Neural cell (in vitro differentiated cells): ENCODE results near the gene FAM170B. TPM values are rescaled to one million over a fixed set of nuclear protein-coding genes. Genes with fewer than 3 reads are reported as not detected.

ENCODE experiments used
- H2AFZ ChIP-seq: fragments of 200-600, 300-800 bp; sonication (generic), shearing (Covaris generic); 2 replicates; pipeline ENCODE4 v1.6.0; 2014; ENCODE audit warnings: low read depth, mild to moderate bottlenecking, antibody characterized with exemption, low read length, moderate library complexity
- H3F3A ChIP-seq: fragments of 200-600 bp; shearing (Covaris generic); 2 replicates; pipeline ENCODE4 v1.6.1; 2016; ENCODE audit warnings: mild to moderate bottlenecking, moderate library complexity, mixed read lengths, antibody characterized with exemption, low read length; ENCODE audit not compliant: insufficient read depth, poor library complexity, severe bottlenecking
- H3K27ac ChIP-seq: fragments of 200-600, 300-800 bp; sonication (generic), shearing (Covaris generic); 2 replicates; pipeline ENCODE4 v1.5.1; 2014; ENCODE audit warnings: mild to moderate bottlenecking, low read length, moderate library complexity
- H3K27me3 ChIP-seq: fragments of 300-800, 200-600 bp; sonication (generic), shearing (Covaris generic); 2 replicates; pipeline ENCODE4 v1.6.0; 2014; ENCODE audit warnings: mild to moderate bottlenecking, low read depth, low read length, moderate library complexity; ENCODE audit not compliant: insufficient read depth
- H3K36me3 ChIP-seq: fragments of 300-800, 200-600 bp; sonication (generic), shearing (Covaris generic); 2 replicates; pipeline ENCODE4 v1.5.1; 2014; ENCODE audit warnings: mild to moderate bottlenecking, antibody characterized with exemption, low read length, moderate library complexity; ENCODE audit not compliant: insufficient read depth
- H3K4me2 ChIP-seq: fragments of 300-800, 200-600 bp; sonication (generic), shearing (Covaris generic); 2 replicates; pipeline ENCODE4 v1.6.0; 2014; ENCODE audit warnings: mild to moderate bottlenecking, low read length
- H3K4me3 ChIP-seq: fragments of 300-800, 200-600 bp; sonication (generic), shearing (Covaris generic); 2 replicates; pipeline ENCODE4 v1.5.1; 2014; ENCODE audit warnings: mild to moderate bottlenecking, low read length, moderate library complexity
- H3K79me2 ChIP-seq: fragments of 200-600 bp; shearing (Covaris generic); replicated peaks from 2 replicates; pipeline ENCODE4 v1.6.0; 2014; ENCODE audit warnings: mild to moderate bottlenecking, low read length, moderate library complexity; ENCODE audit not compliant: insufficient read depth
- H3K9ac ChIP-seq: fragments of 300-800, 200-600 bp; sonication (generic), shearing (Covaris generic); 2 replicates; pipeline ENCODE4 v1.6.1; 2016; ENCODE audit warnings: mild to moderate bottlenecking, low read length, mixed read lengths
- H3K9me2 ChIP-seq: fragments of 200-600 bp; shearing (Covaris generic); 2 replicates; pipeline ENCODE4 v1.6.1; 2016; ENCODE audit warnings: mild to moderate bottlenecking, low read length, mixed read lengths; ENCODE audit not compliant: insufficient read depth
- H3K9me3 ChIP-seq: fragments of 200-600, 300-800 bp; sonication (generic), shearing (Covaris generic); 2 replicates; pipeline ENCODE4 v1.6.1; 2016; ENCODE audit warnings: mild to moderate bottlenecking, mixed run types, low read length, moderate library complexity, mixed read lengths
- H4K20me1 ChIP-seq: fragments of 200-600 bp; shearing (Covaris generic); 2 replicates; pipeline ENCODE4 v1.6.1; 2016; ENCODE audit warnings: mild to moderate bottlenecking, mixed run types; ENCODE audit not compliant: insufficient read depth
- EP300 ChIP-seq: fragments of 450-650 bp; conservative IDR thresholded peaks from 2 replicates; pipeline ENCODE4 v1.6.1; 2014; ENCODE audit warnings: antibody characterized with exemption, mild to moderate bottlenecking, moderate library complexity; ENCODE audit not compliant: poor library complexity, severe bottlenecking
- EZH2 ChIP-seq: fragments of 200-600, 300-800 bp; shearing (Covaris generic), sonication (generic); IDR thresholded peaks from 2 replicates; pipeline ENCODE4 v1.6.1; 2014; ENCODE audit warnings: antibody characterized with exemption, low read length, borderline replicate concordance, mild to moderate bottlenecking; ENCODE audit not compliant: insufficient read depth, poor library complexity, severe bottlenecking
- MXI1 ChIP-seq: fragments of 450-650 bp; conservative IDR thresholded peaks from 2 replicates; pipeline ENCODE4 v1.6.1; 2014; ENCODE audit warnings: antibody characterized with exemption, mild to moderate bottlenecking; ENCODE audit not compliant: poor library complexity, severe bottlenecking
- POLR2AphosphoS5 ChIP-seq: IDR thresholded peaks from 2 replicates; pipeline ENCODE4 v1.6.1; 2012
- RAD21 ChIP-seq: fragments of 450-650 bp; conservative IDR thresholded peaks from 2 replicates; pipeline ENCODE4 v1.6.1; 2014; ENCODE audit warnings: antibody characterized with exemption, mild to moderate bottlenecking, moderate library complexity
- SMC3 ChIP-seq: fragments of 450-650 bp; conservative IDR thresholded peaks from 2 replicates; pipeline ENCODE4 v1.6.1; 2014; ENCODE audit warnings: antibody characterized with exemption, mild to moderate bottlenecking, moderate library complexity; ENCODE audit not compliant: poor library complexity
- TAF1 ChIP-seq: IDR thresholded peaks from 2 replicates; pipeline ENCODE4 v1.6.1; 2012; ENCODE audit warnings: low read depth
- polyA plus RNA-seq: library from polyadenylated mRNA; depleted of rRNA; stranded (reverse); fragments of >200 nt; gene quantifications from 2 replicates; pipeline ENCODE4 v1.2.3, GENCODE V29; 2014
- TF ChIP-seq, protein P1 (sequence below): fragments of 450-650 bp; IDR thresholded peaks from 2 replicates; pipeline ENCODE4 v1.5.1; 2014; ENCODE audit warnings: antibody characterized with exemption, mild to moderate bottlenecking, moderate library complexity; ENCODE audit not compliant: poor library complexity, severe bottlenecking
- TF ChIP-seq, protein P2 (sequence below): IDR thresholded peaks from 2 replicates; pipeline ENCODE4 v1.6.1; 2012; ENCODE audit warnings: borderline replicate concordance

FAM170B gene
- polyA plus RNA-seq, 1 donor from 2014 or later = not detected

DNA sequence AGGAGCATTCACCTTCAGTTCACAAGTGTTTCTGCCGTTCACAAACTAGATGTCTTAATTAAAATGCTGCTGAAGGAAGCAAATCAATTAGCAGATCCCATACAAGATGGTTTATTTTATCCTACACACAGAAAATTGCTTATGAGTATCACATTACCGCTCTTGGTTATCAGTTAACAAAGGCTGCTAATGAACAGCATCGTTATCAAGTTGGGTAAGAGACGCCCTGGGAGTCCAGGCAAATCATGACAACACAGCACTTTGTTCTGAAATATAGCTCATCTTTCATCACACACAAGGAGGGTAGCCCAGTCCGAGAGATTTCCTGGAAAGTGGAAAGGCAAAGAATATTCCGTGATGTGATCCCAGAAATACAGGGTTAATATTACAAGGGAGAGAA, 20.8 kb upstream of the FAM170B start:
- H3K9me2 ChIP-seq = no peaks in the 10 kb centered on the region
- H4K20me1 ChIP-seq = no peaks in the 10 kb centered on the region
- no peak for TF ChIP-seq EZH2
- TF ChIP-seq SMC3 = no peak
- TF ChIP-seq, protein P1, sequence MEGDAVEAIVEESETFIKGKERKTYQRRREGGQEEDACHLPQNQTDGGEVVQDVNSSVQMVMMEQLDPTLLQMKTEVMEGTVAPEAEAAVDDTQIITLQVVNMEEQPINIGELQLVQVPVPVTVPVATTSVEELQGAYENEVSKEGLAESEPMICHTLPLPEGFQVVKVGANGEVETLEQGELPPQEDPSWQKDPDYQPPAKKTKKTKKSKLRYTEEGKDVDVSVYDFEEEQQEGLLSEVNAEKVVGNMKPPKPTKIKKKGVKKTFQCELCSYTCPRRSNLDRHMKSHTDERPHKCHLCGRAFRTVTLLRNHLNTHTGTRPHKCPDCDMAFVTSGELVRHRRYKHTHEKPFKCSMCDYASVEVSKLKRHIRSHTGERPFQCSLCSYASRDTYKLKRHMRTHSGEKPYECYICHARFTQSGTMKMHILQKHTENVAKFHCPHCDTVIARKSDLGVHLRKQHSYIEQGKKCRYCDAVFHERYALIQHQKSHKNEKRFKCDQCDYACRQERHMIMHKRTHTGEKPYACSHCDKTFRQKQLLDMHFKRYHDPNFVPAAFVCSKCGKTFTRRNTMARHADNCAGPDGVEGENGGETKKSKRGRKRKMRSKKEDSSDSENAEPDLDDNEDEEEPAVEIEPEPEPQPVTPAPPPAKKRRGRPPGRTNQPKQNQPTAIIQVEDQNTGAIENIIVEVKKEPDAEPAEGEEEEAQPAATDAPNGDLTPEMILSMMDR = no peak
- TF ChIP-seq, protein P2, sequence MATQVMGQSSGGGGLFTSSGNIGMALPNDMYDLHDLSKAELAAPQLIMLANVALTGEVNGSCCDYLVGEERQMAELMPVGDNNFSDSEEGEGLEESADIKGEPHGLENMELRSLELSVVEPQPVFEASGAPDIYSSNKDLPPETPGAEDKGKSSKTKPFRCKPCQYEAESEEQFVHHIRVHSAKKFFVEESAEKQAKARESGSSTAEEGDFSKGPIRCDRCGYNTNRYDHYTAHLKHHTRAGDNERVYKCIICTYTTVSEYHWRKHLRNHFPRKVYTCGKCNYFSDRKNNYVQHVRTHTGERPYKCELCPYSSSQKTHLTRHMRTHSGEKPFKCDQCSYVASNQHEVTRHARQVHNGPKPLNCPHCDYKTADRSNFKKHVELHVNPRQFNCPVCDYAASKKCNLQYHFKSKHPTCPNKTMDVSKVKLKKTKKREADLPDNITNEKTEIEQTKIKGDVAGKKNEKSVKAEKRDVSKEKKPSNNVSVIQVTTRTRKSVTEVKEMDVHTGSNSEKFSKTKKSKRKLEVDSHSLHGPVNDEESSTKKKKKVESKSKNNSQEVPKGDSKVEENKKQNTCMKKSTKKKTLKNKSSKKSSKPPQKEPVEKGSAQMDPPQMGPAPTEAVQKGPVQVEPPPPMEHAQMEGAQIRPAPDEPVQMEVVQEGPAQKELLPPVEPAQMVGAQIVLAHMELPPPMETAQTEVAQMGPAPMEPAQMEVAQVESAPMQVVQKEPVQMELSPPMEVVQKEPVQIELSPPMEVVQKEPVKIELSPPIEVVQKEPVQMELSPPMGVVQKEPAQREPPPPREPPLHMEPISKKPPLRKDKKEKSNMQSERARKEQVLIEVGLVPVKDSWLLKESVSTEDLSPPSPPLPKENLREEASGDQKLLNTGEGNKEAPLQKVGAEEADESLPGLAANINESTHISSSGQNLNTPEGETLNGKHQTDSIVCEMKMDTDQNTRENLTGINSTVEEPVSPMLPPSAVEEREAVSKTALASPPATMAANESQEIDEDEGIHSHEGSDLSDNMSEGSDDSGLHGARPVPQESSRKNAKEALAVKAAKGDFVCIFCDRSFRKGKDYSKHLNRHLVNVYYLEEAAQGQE = no peak
- TF ChIP-seq EP300 = no peak
- TF ChIP-seq TAF1 = no peak
- TF ChIP-seq RAD21 = no peak
- TF ChIP-seq POLR2AphosphoS5 = no peak
- no peak for TF ChIP-seq MXI1
- H3K4me2 ChIP-seq = no peak overlapping the region
- no peak overlapping the region for H2AFZ ChIP-seq
- H3K36me3 ChIP-seq = no peaks in the 10 kb centered on the region
- H3K79me2 ChIP-seq = no peaks in the 10 kb centered on the region
- no peak overlapping the region for H3K9ac ChIP-seq
- H3F3A ChIP-seq = no peaks in the 10 kb centered on the region
- H3K4me3 ChIP-seq = no peak overlapping the region
- H3K27me3 ChIP-seq = no peaks in the 10 kb centered on the region
- no peaks in the 10 kb centered on the region for H3K9me3 ChIP-seq
- no peak overlapping the region for H3K27ac ChIP-seq

DNA sequence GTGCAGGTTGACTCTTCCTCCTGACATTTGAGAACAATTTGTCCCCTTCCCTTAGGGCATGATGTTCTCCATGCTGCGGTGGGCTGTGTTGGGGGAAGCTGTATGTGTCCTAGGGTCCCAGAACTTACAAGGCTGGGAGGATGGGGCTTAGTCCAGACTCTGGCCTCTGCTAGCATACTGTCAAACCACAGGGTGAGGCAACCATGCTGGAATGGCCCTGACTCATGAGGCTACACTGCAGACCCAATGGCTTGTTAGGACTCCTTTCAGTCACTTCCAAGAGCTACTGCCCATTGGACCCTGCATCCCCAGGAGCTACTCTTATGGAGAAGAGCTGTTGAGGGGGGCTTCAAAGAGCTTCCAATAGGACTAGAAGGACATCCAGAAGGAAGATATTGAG, 20.1 kb upstream of the FAM170B start:
- Histone ChIP-seq H3K27ac (no peak overlapping the region), H3K4me2 (no peak overlapping the region), H3K27me3 (no peaks in the 10 kb centered on the region), H3K9ac (no peak overlapping the region), H3K79me2 (no peaks in the 10 kb centered on the region), H3K9me2 (no peaks in the 10 kb centered on the region), H3K9me3 (no peaks in the 10 kb centered on the region), H3K4me3 (no peak overlapping the region), H3F3A (no peaks in the 10 kb centered on the region), H2AFZ (no peak overlapping the region), H3K36me3 (no peaks in the 10 kb centered on the region), H4K20me1 (no peaks in the 10 kb centered on the region)
- no peak for TF ChIP-seq EP300
- no peak for TF ChIP-seq RAD21
- no peak for TF ChIP-seq SMC3
- no peak for TF ChIP-seq MXI1
- TF ChIP-seq, protein P1 = no peak
- TF ChIP-seq EZH2 = no peak
- TF ChIP-seq TAF1 = no peak
- no peak for TF ChIP-seq POLR2AphosphoS5
- TF ChIP-seq, protein P2 = no peak
